HepG2 (cell line): Measurements from ENCODE around the gene KLB. TPM values are rescaled to one million over a fixed set of nuclear protein-coding genes. Genes with fewer than 3 reads are reported as not detected.
A peak's percentile ranks its signal among the peaks of the same experiment; 100 is the strongest.

Experiments used
- ADNP ChIP-seq: sonication (generic); formaldehyde crosslinking; IDR thresholded peaks from 2 replicates; pipeline ENCODE4 v1.4.0; 2020; ENCODE audit warnings: missing genetic modification reagents
- ARID3A ChIP-seq: IDR thresholded peaks from 2 replicates; pipeline ENCODE4 v1.6.1; 2012; ENCODE audit warnings: low read depth, low read length, improper control_type of control experiment
- ATF7-NPFF ChIP-seq: sonication (generic); formaldehyde crosslinking; IDR thresholded peaks from 2 replicates; pipeline ENCODE4 v1.8.1; 2023; ENCODE audit warnings: mild to moderate bottlenecking, low read depth, missing genetic modification reagents, moderate library complexity
- CEBPG ChIP-seq: IDR thresholded peaks from 2 replicates; pipeline ENCODE4 v1.6.1; 2016
- MED1 ChIP-seq: sonication (generic); formaldehyde crosslinking; IDR thresholded peaks from 2 replicates; pipeline ENCODE4 v1.4.0; 2020; ENCODE audit warnings: missing genetic modification reagents
- MXI1 ChIP-seq: IDR thresholded peaks from 3 replicates; pipeline ENCODE4 v1.6.1; 2012; ENCODE audit warnings: low read depth, low read length, inconsistent platforms, borderline replicate concordance
- SIN3B ChIP-seq: fragments of 150-350 bp; IDR thresholded peaks from 2 replicates; pipeline ENCODE4 v1.6.1; 2014; ENCODE audit warnings: low read length
- SNAPC2 ChIP-seq: sonication (generic); formaldehyde crosslinking; IDR thresholded peaks from 2 replicates; pipeline ENCODE4 v1.8.1; 2022; ENCODE audit warnings: mild to moderate bottlenecking, missing genetic modification reagents
- SOX13 ChIP-seq, 3 experiments: fragments of 450-650 bp in 1 of 3; sonication (generic) in 1 of 3; formaldehyde crosslinking in 1 of 3; IDR thresholded peaks in 2 of 3; conservative IDR thresholded peaks in 1 of 3; 2 replicates each; pipeline versions ENCODE4 v1.5.0 to v1.6.1; 2016 to 2020; ENCODE audit warnings: antibody characterized with exemption in 1 of 3, mild to moderate bottlenecking in 1 of 3, missing compliant biosample characterization in 1 of 3, missing genetic modification reagents in 1 of 3, moderate library complexity in 1 of 3
- SRSF4 ChIP-seq: fragments of 200-400 bp; formaldehyde crosslinking; IDR thresholded peaks from one replicate; pipeline ENCODE4 v1.6.1; 2018; ENCODE audit warnings: mild to moderate bottlenecking, low read depth, low read length, moderate library complexity; ENCODE audit not compliant: poor library complexity, severe bottlenecking
- XRCC5 ChIP-seq: fragments of 200-400 bp; formaldehyde crosslinking; optimal IDR thresholded peaks from 2 replicates; pipeline ENCODE3; 2017; ENCODE audit warnings: mild to moderate bottlenecking, low read length
- YEATS4 ChIP-seq: sonication (generic); formaldehyde crosslinking; IDR thresholded peaks from 2 replicates; pipeline ENCODE4 v1.4.0; 2020; ENCODE audit warnings: missing genetic modification reagents, borderline replicate concordance
- ZBTB39 ChIP-seq: sonication (generic); formaldehyde crosslinking; IDR thresholded peaks from 2 replicates; pipeline ENCODE4 v1.5.0; 2020; ENCODE audit warnings: missing genetic modification reagents
- ZIK1 ChIP-seq: sonication (generic); formaldehyde crosslinking; IDR thresholded peaks from 2 replicates; pipeline ENCODE4 v1.5.0; 2020; ENCODE audit warnings: mild to moderate bottlenecking, low read depth, missing genetic modification reagents, borderline replicate concordance
- ZNF274 ChIP-seq: sonication (generic); formaldehyde crosslinking; IDR thresholded peaks from 2 replicates; pipeline ENCODE4 v1.5.1; 2020; ENCODE audit warnings: mild to moderate bottlenecking, missing genetic modification reagents
- ZNF317 ChIP-seq: sonication (generic); formaldehyde crosslinking; IDR thresholded peaks from 2 replicates; pipeline ENCODE4 v1.5.0; 2020; ENCODE audit warnings: mild to moderate bottlenecking, missing genetic modification reagents
- polyA plus RNA-seq, 8 experiments: library from polyadenylated mRNA; depleted of rRNA in 3 of 8; stranded (reverse) in 7 of 8; unstranded in 1 of 8; fragments of >200 nt; fragmentation: Illumina TruSeq in 4 of 8; extraction: Trizol in 4 of 8; gene quantifications; 2 replicates each; pipeline versions ENCODE4 v1.2.1 to v1.2.3, GENCODE V29; 2011 to 2016; ENCODE audit warnings: low read depth in 4 of 8, missing spikeins in 1 of 8, mixed read lengths in 1 of 8; ENCODE audit not compliant: insufficient read depth in 1 of 8
- total RNA-seq, 5 experiments: library from RNA; depleted of rRNA; stranded (reverse); fragments of >200 nt; fragmentation: Illumina TruSeq; extraction: Trizol; gene quantifications; 2 replicates each; pipeline ENCODE4 v1.2.3, GENCODE V29; 2016; ENCODE audit warnings: low read depth in 1 of 5
- TF ChIP-seq, protein P1 (sequence below): sonication (generic); formaldehyde crosslinking; IDR thresholded peaks from 2 replicates; pipeline ENCODE4 v1.4.0; 2020; ENCODE audit warnings: mild to moderate bottlenecking, missing genetic modification reagents, borderline replicate concordance
- TF ChIP-seq, protein P2 (sequence below): IDR thresholded peaks from 2 replicates; pipeline ENCODE4 v1.6.1; 2016; ENCODE audit warnings: missing genetic modification reagents, missing compliant biosample characterization
- TF ChIP-seq, protein P3 (sequence below): sonication (generic); formaldehyde crosslinking; IDR thresholded peaks from 2 replicates; pipeline ENCODE4 v1.4.0; 2020; ENCODE audit warnings: missing genetic modification reagents, borderline replicate concordance

Gene KLB
- total and polyA plus RNA-seq, 2 of the 13 experiments (the other 11 are each of a cell fraction or from before 2014, with no cell fraction given) = 25.3 to 82.0 TPM

DNA sequence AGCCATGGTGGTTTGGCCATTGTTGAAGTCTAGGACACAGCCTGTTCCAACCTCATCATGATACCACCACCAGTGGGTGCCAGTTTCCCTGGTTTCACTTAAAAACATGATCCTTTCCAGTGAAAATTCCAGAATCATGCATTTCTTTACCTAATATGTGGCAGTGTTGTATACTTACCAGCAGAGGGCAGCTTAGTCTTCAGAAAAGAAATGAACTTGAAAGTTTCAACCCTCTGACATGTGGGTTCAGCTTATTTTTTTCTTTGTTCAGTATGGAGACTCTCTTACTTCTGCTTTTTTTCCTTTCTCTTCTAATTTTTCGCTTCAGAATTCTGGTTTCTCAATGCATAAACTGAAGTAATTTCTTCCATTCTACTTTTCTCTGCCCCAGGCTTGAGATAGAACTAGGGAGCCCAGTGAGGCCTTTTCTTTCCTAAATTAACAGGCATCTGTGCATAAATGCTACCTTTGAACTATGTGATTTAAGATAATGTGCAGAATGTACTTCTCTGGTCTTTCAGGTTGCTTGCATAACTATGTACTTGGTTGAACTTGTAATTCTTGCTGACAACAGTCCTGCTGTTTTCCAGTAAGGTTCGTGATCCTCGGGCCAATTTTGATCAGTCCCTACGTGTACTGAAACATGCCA is 62.8 kb downstream of the KLB start (continued):
- no peak for TF ChIP-seq ZBTB39 (CRISPR knock-in tag)
- TF ChIP-seq YEATS4 (CRISPR knock-in tag) = no peak
- TF ChIP-seq SIN3B = no peak
- TF ChIP-seq XRCC5 = no peak
- TF ChIP-seq, protein P1, sequence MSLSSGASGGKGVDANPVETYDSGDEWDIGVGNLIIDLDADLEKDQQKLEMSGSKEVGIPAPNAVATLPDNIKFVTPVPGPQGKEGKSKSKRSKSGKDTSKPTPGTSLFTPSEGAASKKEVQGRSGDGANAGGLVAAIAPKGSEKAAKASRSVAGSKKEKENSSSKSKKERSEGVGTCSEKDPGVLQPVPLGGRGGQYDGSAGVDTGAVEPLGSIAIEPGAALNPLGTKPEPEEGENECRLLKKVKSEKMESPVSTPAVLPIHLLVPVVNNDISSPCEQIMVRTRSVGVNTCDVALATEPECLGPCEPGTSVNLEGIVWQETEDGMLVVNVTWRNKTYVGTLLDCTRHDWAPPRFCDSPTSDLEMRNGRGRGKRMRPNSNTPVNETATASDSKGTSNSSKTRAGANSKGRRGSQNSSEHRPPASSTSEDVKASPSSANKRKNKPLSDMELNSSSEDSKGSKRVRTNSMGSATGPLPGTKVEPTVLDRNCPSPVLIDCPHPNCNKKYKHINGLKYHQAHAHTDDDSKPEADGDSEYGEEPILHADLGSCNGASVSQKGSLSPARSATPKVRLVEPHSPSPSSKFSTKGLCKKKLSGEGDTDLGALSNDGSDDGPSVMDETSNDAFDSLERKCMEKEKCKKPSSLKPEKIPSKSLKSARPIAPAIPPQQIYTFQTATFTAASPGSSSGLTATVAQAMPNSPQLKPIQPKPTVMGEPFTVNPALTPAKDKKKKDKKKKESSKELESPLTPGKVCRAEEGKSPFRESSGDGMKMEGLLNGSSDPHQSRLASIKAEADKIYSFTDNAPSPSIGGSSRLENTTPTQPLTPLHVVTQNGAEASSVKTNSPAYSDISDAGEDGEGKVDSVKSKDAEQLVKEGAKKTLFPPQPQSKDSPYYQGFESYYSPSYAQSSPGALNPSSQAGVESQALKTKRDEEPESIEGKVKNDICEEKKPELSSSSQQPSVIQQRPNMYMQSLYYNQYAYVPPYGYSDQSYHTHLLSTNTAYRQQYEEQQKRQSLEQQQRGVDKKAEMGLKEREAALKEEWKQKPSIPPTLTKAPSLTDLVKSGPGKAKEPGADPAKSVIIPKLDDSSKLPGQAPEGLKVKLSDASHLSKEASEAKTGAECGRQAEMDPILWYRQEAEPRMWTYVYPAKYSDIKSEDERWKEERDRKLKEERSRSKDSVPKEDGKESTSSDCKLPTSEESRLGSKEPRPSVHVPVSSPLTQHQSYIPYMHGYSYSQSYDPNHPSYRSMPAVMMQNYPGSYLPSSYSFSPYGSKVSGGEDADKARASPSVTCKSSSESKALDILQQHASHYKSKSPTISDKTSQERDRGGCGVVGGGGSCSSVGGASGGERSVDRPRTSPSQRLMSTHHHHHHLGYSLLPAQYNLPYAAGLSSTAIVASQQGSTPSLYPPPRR (CRISPR knock-in tag) = 0 out of 2 replicates have a peak, but pooled peaks have one; percentile 14
- no peak for TF ChIP-seq SNAPC2 (CRISPR knock-in tag)
- TF ChIP-seq MED1 = no peak
- TF ChIP-seq ARID3A = peak; percentile 85
- TF ChIP-seq ZNF274 = no peak
- TF ChIP-seq, protein P2, sequence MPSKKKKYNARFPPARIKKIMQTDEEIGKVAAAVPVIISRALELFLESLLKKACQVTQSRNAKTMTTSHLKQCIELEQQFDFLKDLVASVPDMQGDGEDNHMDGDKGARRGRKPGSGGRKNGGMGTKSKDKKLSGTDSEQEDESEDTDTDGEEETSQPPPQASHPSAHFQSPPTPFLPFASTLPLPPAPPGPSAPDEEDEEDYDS (CRISPR knock-in tag) = peak; percentile 53; the same call in 1 of the 2 replicates
- TF ChIP-seq ATF7-NPFF (CRISPR knock-in tag) = no peak
- TF ChIP-seq ZNF317 (CRISPR knock-in tag) = no peak
- no peak for TF ChIP-seq SOX13 (IDR thresholded peaks at IDR 0.05)
- TF ChIP-seq SOX13 (CRISPR knock-in tag; conservative IDR thresholded peaks at IDR 0.05 in 1 of 2, IDR thresholded peaks at IDR 0.05 in 1 of 2) = no peak
- TF ChIP-seq CEBPG (CRISPR knock-in tag) = peak; percentile 49
- TF ChIP-seq, protein P3, sequence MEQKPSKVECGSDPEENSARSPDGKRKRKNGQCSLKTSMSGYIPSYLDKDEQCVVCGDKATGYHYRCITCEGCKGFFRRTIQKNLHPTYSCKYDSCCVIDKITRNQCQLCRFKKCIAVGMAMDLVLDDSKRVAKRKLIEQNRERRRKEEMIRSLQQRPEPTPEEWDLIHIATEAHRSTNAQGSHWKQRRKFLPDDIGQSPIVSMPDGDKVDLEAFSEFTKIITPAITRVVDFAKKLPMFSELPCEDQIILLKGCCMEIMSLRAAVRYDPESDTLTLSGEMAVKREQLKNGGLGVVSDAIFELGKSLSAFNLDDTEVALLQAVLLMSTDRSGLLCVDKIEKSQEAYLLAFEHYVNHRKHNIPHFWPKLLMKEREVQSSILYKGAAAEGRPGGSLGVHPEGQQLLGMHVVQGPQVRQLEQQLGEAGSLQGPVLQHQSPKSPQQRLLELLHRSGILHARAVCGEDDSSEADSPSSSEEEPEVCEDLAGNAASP (CRISPR knock-in tag) = no peak
- no peak for TF ChIP-seq ZIK1 (CRISPR knock-in tag)
- TF ChIP-seq MXI1 = peak; percentile 51; the same call in 2 of the 3 replicates
- TF ChIP-seq ADNP (CRISPR knock-in tag) = no peak
- TF ChIP-seq SRSF4 = no peak
